Fibroblast of pulmonary artery (primary cell): ENCODE data around the gene DRAP1.

Source experiments
- DNase-seq: peaks from one replicate; pipeline ENCODE4 v3.0.0-alpha.2; 2010; ENCODE audit warnings: low read depth
- H3K4me3 ChIP-seq: replicated peaks from 2 replicates; pipeline ENCODE4 v1.5.1; 2011; ENCODE audit warnings: low read depth, mild to moderate bottlenecking, control low read depth, low read length, moderate library complexity
- CTCF ChIP-seq: IDR thresholded peaks from 2 replicates; pipeline ENCODE4 v1.5.1; 2011; ENCODE audit warnings: mild to moderate bottlenecking, control low read depth, low read length, inconsistent platforms; ENCODE audit errors: missing control alignments

The DRAP1 gene

GRCh38 chr11:65900899-65901180 is 18.4 kb upstream of the DRAP1 start:
- no peak overlapping the region for H3K4me3 ChIP-seq
- DNase-seq, result no peak
- no peak for TF ChIP-seq CTCF

DNA sequence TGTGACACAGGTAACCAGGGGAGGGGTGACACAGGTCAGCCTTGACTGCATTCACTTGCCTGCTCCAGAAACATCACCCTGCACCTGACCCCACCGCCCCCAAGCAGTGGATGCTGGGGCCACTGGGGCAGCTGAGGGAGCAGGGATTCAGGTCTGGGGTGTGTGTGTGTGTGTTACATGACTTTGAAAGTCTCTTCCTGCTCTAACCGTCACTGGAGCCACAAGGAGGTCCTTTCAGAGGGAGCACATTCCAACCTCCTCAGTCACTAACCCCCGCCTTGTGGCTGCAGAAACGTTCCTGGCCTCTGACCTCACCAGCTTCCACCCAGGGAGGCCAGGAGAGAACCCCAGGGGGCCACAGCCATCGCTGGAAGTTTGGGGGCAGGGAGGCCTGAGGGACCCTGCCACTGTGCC is 16.2 kb upstream of the DRAP1 start:
- no peak for TF ChIP-seq CTCF
- no peak overlapping the region for H3K4me3 ChIP-seq
- peak; percentile 62 for DNase-seq

- no peak for DNase-seq
- H3K4me3 ChIP-seq, result no peak overlapping the region
- TF ChIP-seq CTCF, result no peak
Measured at GRCh38 chr11:65903715-65904114, 15.5 kb upstream of the DRAP1 start.

GRCh38 chr11:65906602-65907001 is 12.6 kb upstream of the DRAP1 start:
- H3K4me3 ChIP-seq, result no peak overlapping the region
- no peak for TF ChIP-seq CTCF
- DNase-seq, result no peak

GRCh38 chr11:65907878-65908277 is 11.3 kb upstream of the DRAP1 start:
- no peak for TF ChIP-seq CTCF
- DNase-seq, result no peak
- no peak overlapping the region for H3K4me3 ChIP-seq

DNA sequence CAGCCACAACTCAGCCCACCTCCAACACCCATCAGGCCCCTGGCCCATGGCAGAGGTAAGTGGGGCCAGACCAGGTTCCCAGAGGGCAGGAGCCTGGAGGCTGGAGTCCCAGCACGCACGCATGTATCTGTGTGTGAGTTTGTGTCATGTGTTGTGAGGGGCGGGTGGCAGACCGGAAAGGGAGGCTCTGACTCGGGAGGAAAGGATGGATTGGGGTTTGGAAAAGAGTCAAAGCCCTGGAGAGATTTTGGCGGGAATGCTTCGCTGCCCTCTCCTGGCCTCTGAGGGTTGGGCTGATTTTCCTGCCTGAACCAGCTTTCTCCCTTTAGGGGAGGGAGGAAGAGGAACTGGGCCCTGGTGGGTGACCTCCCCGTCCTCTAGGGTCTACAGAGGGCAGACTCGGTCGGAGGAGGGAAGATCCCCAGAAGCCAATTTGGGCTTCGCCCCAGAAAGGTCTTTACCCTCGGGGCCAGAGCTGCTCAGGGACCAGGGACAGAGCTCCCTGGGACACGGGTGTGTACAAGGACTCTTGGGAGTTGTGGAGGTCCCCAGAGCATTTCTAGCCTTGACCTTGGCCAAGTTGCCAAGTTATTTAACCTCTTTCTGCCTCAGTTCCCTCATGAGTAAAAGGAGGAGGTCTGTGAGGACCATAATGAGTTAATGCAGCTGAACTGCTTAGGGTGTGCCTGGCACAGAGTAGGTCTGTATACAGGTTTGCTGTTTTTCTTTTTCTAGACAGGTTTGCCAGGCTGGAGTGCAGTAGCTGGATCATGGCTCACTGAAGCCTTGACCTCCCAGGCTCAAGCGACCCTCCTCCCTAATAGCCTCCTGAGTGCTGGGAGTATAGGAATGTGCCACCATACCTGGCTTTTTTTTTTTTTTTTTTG is 7.3 kb upstream of the DRAP1 start:
- H3K4me3 ChIP-seq, result no peak overlapping the region
- TF ChIP-seq CTCF, result peak; percentile 30
- peak; percentile 80 for DNase-seq

DNA sequence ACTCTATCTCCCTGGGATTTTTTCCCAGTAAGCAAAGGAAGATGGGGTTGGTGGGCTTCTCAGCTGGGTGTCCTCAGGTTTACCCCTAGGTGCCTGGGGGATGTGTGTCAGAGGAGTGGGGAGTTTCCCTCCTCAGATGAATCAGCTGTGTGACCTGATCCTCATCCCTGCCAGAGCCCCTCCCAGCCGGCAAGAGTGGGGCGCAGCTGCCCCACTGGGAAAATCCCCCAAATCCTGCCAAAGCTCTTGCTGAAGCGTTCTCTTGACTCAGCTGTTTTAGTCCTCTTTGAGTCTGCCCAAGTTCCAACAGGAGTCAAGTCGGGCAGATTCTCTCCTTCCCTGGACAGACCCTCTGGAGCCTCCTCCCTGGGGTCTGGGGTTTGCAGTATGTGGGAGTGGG is 6.4 kb upstream of the DRAP1 start:
- peak; percentile 34 for DNase-seq
- no peak for TF ChIP-seq CTCF
- no peak overlapping the region for H3K4me3 ChIP-seq
